ENCODE results near the gene NRROS. TPM values are rescaled to one million over a fixed set of nuclear protein-coding genes. Genes with fewer than 3 reads are reported as not detected.

NRROS gene
- total RNA-seq, 2 experiments from 2014 or later: 37.5 to 47.8 TPM

DNA sequence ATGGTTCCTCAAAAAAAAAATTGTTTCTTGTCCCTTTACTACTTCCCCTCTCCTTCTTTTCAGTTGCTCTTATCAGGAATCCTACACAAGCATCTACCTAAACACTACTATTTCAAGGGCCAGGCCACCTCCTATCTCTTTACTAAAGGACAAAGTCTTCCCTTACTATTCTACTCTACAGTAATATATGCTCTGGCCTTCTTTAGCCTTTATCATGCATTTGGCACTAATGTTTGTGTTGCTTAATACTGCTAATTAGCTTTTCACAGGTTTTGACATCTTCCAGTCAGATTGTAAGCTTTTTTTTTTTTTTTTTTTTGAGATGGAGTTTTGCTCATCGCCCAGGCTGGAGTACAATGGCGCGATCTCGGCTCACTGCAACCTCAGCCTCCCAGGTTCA is 67.2 kb downstream of the NRROS start:
- ATAC-seq (no peak), DNase-seq (no peak)
- CTCF ChIA-PET: interaction anchor here (0.6 to 1.1 kb wide), 4 partner anchors 12 to 97 kb away, joined by 3 to 4 read pairs (median 3); no protein-coding TSS in a partner anchor
- Mint-ChIP-seq H3K27me3 (no peaks in the 10 kb centered on the region), H3K27ac (no peak overlapping the region), H3K9me3 (ENCODE audit: low read depth) (no peaks in the 10 kb centered on the region), H3K4me1 (peaks cover 16% of the 10 kb centered on the region), H3K4me3 (no peak overlapping the region), H3K36me3 (peaks cover 2% of the 10 kb centered on the region)

GRCh38 chr3:196707566-196707965 is 68.1 kb downstream of the NRROS start:
- H3K36me3 Mint-ChIP-seq: peaks cover 2% of the 10 kb centered on the region
- ATAC-seq: no peak
- no peaks in the 10 kb centered on the region for H3K9me3 Mint-ChIP-seq (ENCODE audit: low read depth)
- H3K27ac Mint-ChIP-seq: no peak overlapping the region
- H3K27me3 Mint-ChIP-seq: no peaks in the 10 kb centered on the region
- H3K4me1 Mint-ChIP-seq: peaks cover 17% of the 10 kb centered on the region
- no peak overlapping the region for H3K4me3 Mint-ChIP-seq
- no peak for DNase-seq
- CTCF ChIA-PET: interaction anchor here (0.5 to 1.3 kb wide), 6 partner anchors 11 to 262 kb away, joined by 3 to 4 read pairs (median 3); no protein-coding TSS in a partner anchor

DNA sequence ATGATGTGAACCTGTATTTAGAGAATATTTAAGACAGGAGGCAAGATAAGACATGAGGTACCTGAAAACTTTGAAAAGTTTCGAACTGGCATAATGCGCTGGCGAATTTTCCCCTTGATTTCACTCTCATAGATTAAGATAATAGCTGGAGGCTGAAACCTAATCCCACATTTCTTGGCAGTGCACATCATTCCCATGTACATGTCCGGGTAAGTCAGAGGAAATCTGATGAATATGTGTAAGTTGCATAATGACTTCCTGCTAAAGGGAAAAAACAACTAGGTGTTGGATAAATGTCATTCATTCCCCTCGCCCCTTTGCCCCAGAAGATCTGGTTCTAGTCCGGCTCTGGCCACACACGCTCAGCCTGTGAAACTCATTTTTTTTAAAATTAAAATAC is 69.0 kb downstream of the NRROS start:
- DNase-seq: no peak
- H3K27me3 Mint-ChIP-seq: no peaks in the 10 kb centered on the region
- ATAC-seq: no peak
- CTCF ChIA-PET: interaction anchor here (0.6 to 2.2 kb wide), 4 partner anchors 100 to 261 kb away, joined by 3 to 7 read pairs (median 4); no protein-coding TSS in a partner anchor
- H3K4me1 Mint-ChIP-seq: peaks cover 23% of the 10 kb centered on the region
- H3K27ac Mint-ChIP-seq: no peak overlapping the region
- no peaks in the 10 kb centered on the region for H3K9me3 Mint-ChIP-seq (ENCODE audit: low read depth)
- H3K4me3 Mint-ChIP-seq: no peak overlapping the region
- H3K36me3 Mint-ChIP-seq: peaks cover 4% of the 10 kb centered on the region

Other genes with a start within 250 kb of the NRROS start
- gene UBXN7, start 207.3 kb upstream of the NRROS start, total RNA-seq: 10 to 100 TPM; 50.7 to 60.8 TPM
- gene RNF168, start 135.9 kb upstream of the NRROS start, total RNA-seq: 10 to 100 TPM; 29.6 to 39.4 TPM
- not detected for gene SMCO1, start 124.3 kb upstream of the NRROS start, total RNA-seq
- 10 to 100 TPM; 22.2 to 23.1 TPM for gene WDR53, start 71.1 kb upstream of the NRROS start, total RNA-seq
- 10 to 100 TPM; 14.9 to 20.3 TPM for gene FBXO45, start 71.0 kb upstream of the NRROS start, total RNA-seq
- 1 to 10 TPM; 4.1 to 5.4 TPM for gene CEP19, start 72.6 kb downstream of the NRROS start, total RNA-seq
- 10 to 100 TPM; 40.5 to 56.9 TPM for gene PIGX, start 72.7 kb downstream of the NRROS start, total RNA-seq
- 100 to 1,000 TPM in 1 of 2 experiments, 10 to 100 TPM in 1; 86.4 to 118 TPM for gene PAK2, start 100.2 kb downstream of the NRROS start, total RNA-seq
- gene SENP5, start 228.2 kb downstream of the NRROS start, total RNA-seq: 10 to 100 TPM; 39.8 to 42.0 TPM

All from activated CD8-positive, alpha-beta memory T cell treated with anti-CD3 and anti-CD28 coated beads, Interleukin-2, amount 10 ng/mL, durations not matched to agents 7 days and 5 days (primary cell).